ACC112 (cell line): ENCODE results near the gene ZKSCAN1.
"Not testable (repeated sequence)": the region's sequence is repeated elsewhere in the genome, so short reads cannot be mapped to it uniquely, and the experiment has no call there.

Experiments
- H2AFZ ChIP-seq: fragments of 200-600 bp; sonication (generic); one replicate; pipeline ENCODE4 v1.6.0; 2017; ENCODE audit warnings: antibody characterized with exemption, low read length; ENCODE audit not compliant: unreplicated experiment
- H3K27ac ChIP-seq: fragments of 200-600 bp; sonication (generic); 2 replicates; pipeline ENCODE4 v1.5.1; 2014; ENCODE audit warnings: low read depth, mild to moderate bottlenecking, antibody characterized with exemption, low read length, moderate library complexity
- H3K27me3 ChIP-seq: fragments of 200-600 bp; sonication (generic); 2 replicates; pipeline ENCODE4 v1.6.1; 2014; ENCODE audit warnings: mild to moderate bottlenecking, antibody characterized with exemption, low read length, moderate library complexity, mixed read lengths; ENCODE audit not compliant: insufficient read depth
- H3K36me3 ChIP-seq: fragments of 200-600 bp; sonication (generic); 2 replicates; pipeline ENCODE4 v1.6.1; 2016; ENCODE audit warnings: mild to moderate bottlenecking, antibody characterized with exemption, low read length, moderate library complexity, mixed read lengths; ENCODE audit not compliant: insufficient read depth
- H3K4me1 ChIP-seq: fragments of 200-600 bp; sonication (generic); one replicate; pipeline ENCODE4 v1.6.1; 2016; ENCODE audit warnings: low read length, mixed read lengths; ENCODE audit not compliant: insufficient read depth, unreplicated experiment, control insufficient read depth
- H3K4me3 ChIP-seq: fragments of 200-600 bp; sonication (generic); 2 replicates; pipeline ENCODE4 v1.5.1; 2014; ENCODE audit warnings: mild to moderate bottlenecking, low read depth, low read length
- H3K79me2 ChIP-seq: fragments of 200-600 bp; sonication (generic); one replicate; pipeline ENCODE4 v1.6.0; 2016; ENCODE audit warnings: low read length; ENCODE audit not compliant: control insufficient read depth, unreplicated experiment, insufficient read depth

Gene ZKSCAN1

GRCh38 chr7:100003711-100004661, 11.4 kb upstream of the ZKSCAN1 start:
- no peak overlapping the region for H2AFZ ChIP-seq
- no peaks in the 10 kb centered on the region for H3K36me3 ChIP-seq
- no peaks in the 10 kb centered on the region for H3K4me1 ChIP-seq
- no peak overlapping the region for H3K4me3 ChIP-seq
- H3K27me3 ChIP-seq, result no peaks in the 10 kb centered on the region
- H3K79me2 ChIP-seq, result no peaks in the 10 kb centered on the region
- no peak overlapping the region for H3K27ac ChIP-seq

- no peak overlapping the region for H3K27ac ChIP-seq
- peaks cover 6% of the 10 kb centered on the region; the same call in 1 of the 2 replicates for H3K27me3 ChIP-seq
- H3K4me3 ChIP-seq, result no peak overlapping the region
- H3K36me3 ChIP-seq, result no peaks in the 10 kb centered on the region
- H3K79me2 ChIP-seq, result no peaks in the 10 kb centered on the region
- no peaks in the 10 kb centered on the region for H3K4me1 ChIP-seq
- H2AFZ ChIP-seq, result no peak overlapping the region
Measured at GRCh38 chr7:100007887-100008286, 7.5 kb upstream of the ZKSCAN1 start.

- Histone ChIP-seq H2AFZ (no peak overlapping the region), H3K36me3 (no peaks in the 10 kb centered on the region), H3K4me3 (no peak overlapping the region), H3K27ac (no peak overlapping the region), H3K79me2 (no peaks in the 10 kb centered on the region), H3K4me1 (no peaks in the 10 kb centered on the region), H3K27me3 (peaks cover 6% of the 10 kb centered on the region; the same call in 1 of the 2 replicates)
Measured at GRCh38 chr7:100008525-100008924, 6.9 kb upstream of the ZKSCAN1 start.

GRCh38 chr7:100009952-100010351, 5.4 kb upstream of the ZKSCAN1 start:
- not testable (repeated sequence) for H3K36me3 ChIP-seq, H3K4me1 ChIP-seq

DNA sequence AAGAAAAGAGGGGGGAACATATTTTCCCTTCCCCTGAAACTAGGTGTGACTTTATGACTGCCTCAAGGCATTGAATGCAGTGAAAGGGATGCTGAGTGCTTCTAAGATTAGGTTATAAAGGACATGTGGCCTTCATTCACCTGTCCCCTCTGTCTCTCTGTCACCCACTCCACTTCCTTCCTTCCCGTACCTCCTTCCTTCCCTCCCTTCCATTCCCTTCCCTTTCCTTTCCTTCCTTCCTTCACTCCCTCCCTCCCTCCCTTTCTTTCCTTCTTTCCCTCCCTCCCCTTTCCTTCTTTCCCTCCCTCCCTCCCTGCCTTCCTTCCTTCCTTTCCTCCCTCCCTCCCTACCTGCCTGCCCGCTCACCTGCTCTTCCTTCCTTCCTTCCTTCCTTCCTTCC, 4.5 kb upstream of the ZKSCAN1 start:
- H3K36me3 ChIP-seq, result no peaks in the 10 kb centered on the region
- no peak overlapping the region for H2AFZ ChIP-seq
- H3K4me3 ChIP-seq, result no peak overlapping the region
- H3K27me3 ChIP-seq, result peaks cover 6% of the 10 kb centered on the region; the same call in 1 of the 2 replicates
- peaks cover 3% of the 10 kb centered on the region for H3K4me1 ChIP-seq
- peaks cover 5% of the 10 kb centered on the region for H3K79me2 ChIP-seq
- H3K27ac ChIP-seq, result no peak overlapping the region

More at GRCh38 chr7:100009952-100010351, 5.4 kb upstream of the ZKSCAN1 start:
- not testable (repeated sequence) for H3K4me3 ChIP-seq, H2AFZ ChIP-seq, H3K27ac ChIP-seq, H3K27me3 ChIP-seq, H3K79me2 ChIP-seq

- no peaks in the 10 kb centered on the region for H3K36me3 ChIP-seq
- H3K79me2 ChIP-seq, result peaks cover 11% of the 10 kb centered on the region
- peaks cover 4% of the 10 kb centered on the region for H3K4me1 ChIP-seq
- no peak overlapping the region for H3K4me3 ChIP-seq
- peaks cover 6% of the 10 kb centered on the region; the same call in 1 of the 2 replicates for H3K27me3 ChIP-seq
- no peak overlapping the region for H3K27ac ChIP-seq
- no peak overlapping the region for H2AFZ ChIP-seq
Measured at GRCh38 chr7:100011516-100011915, 3.9 kb upstream of the ZKSCAN1 start.

DNA sequence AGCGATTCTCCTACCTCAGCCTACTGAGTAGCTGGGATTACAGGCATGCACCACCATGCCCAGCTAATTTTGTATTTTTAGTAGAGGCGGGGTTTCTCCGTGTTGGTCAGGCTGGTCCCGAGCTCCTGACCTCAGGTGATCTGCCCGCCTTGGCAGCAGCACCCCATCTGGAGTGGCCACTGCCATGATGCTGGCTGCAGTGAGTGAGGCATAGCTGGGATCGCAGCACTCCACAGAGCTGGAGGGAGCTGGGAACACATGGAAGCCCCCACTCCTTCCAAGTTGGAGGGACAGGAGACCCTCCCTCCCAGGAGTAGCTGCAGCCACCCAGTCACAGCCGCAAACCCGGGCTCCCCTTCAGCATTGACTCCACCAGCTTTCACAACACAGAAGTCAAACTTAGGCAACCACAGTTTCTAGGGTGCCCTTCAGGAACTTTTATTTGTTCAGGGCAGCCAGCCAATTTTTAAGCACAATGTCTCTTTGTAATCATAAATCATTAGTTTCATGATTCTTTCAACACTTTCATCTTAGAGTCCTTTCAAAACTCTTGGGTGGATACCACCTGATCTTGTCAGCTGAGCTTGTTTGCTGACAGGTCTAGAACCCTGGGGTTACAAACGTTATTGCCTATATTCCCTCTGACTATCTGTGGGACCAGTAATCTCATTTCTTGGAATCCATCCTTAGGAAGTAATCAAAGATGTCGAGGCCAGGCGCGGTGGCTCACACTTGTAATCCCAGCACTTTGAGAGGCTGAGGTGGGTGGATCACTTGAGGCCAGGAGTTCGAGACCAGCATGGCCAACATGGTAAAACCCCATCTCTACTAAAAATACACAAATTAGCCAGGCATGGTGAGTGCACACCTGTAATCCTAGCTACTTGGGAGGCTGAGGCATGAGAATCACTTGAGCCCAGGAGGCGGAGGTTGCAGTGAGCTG, 2.7 kb upstream of the ZKSCAN1 start:
- not testable (repeated sequence) for H3K4me3 ChIP-seq, H2AFZ ChIP-seq, H3K36me3 ChIP-seq, H3K27ac ChIP-seq, H3K27me3 ChIP-seq
- H3K4me1 ChIP-seq, result peaks cover 12% of the 10 kb centered on the region
- peaks cover 23% of the 10 kb centered on the region for H3K79me2 ChIP-seq

DNA sequence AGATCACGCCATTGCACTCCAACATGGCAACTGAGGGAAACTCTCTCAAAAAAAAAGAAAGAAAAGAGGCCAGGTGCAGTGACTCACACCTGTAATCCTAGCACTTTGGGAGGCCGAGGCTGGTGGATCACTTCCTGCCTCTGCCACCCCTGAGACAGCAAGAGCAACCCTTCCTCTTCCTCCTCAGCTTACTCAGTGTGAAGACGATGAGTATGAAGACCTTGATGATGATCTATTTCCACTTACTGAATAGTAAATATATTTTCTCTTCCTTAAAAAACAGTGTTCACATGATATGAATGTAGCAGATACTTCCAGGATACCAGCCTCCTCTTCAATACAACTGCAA, 2.1 kb upstream of the ZKSCAN1 start:
- no peak overlapping the region for H2AFZ ChIP-seq

GRCh38 chr7:100016215-100016901, 962 bp downstream of the ZKSCAN1 start:
- H2AFZ ChIP-seq, result no peak overlapping the region
- peaks cover 58% of the 10 kb centered on the region for H3K79me2 ChIP-seq

More for the DNA sequence above, 2.1 kb upstream of the ZKSCAN1 start:
- no peak overlapping the region for H3K4me3 ChIP-seq
- no peak overlapping the region for H3K27ac ChIP-seq
- peaks cover 29% of the 10 kb centered on the region for H3K79me2 ChIP-seq
- H3K4me1 ChIP-seq, result peaks cover 12% of the 10 kb centered on the region
- no peaks in the 10 kb centered on the region for H3K36me3 ChIP-seq
- peaks cover 6% of the 10 kb centered on the region; the same call in 1 of the 2 replicates for H3K27me3 ChIP-seq

DNA sequence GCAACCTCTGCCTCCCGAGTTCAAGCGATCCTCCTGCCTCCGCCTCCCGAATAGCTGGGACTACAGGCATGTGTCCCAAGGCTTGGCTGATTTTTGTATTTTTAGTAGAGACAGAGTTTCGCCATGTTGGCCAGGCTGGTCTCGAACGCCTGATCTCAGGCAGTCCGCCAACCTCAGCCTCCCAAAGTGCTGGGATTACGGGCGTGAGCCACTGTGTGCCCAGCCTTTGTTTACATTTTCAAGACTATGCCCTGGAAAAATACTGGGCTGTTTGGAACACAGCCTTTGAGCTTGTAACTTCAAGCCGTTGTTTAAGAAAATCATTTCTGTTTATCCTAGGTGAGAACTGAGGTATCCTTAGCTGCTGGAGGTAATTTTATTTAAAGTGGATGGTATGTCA, 1.9 kb downstream of the ZKSCAN1 start:
- H3K27me3 ChIP-seq, result no peaks in the 10 kb centered on the region
- no peak overlapping the region for H3K27ac ChIP-seq
- peaks cover 12% of the 10 kb centered on the region for H3K4me1 ChIP-seq
- no peak overlapping the region for H2AFZ ChIP-seq
- H3K4me3 ChIP-seq, result no peak overlapping the region
- H3K79me2 ChIP-seq, result peaks cover 66% of the 10 kb centered on the region
- H3K36me3 ChIP-seq, result no peaks in the 10 kb centered on the region

More at GRCh38 chr7:100016215-100016901, 962 bp downstream of the ZKSCAN1 start:
- peak overlapping the region; percentile 93 for H3K4me3 ChIP-seq
- peaks cover 12% of the 10 kb centered on the region for H3K4me1 ChIP-seq
- no peaks in the 10 kb centered on the region for H3K36me3 ChIP-seq
- peaks cover 4% of the 10 kb centered on the region; the same call in 1 of the 2 replicates for H3K27me3 ChIP-seq
- H3K27ac ChIP-seq, result peak overlapping the region; percentile 73
